K562 (cell line): Measurements from ENCODE around the gene CBX2. TPM values are rescaled to one million over a fixed set of nuclear protein-coding genes. Genes with fewer than 3 reads are reported as not detected.
A peak's percentile ranks its signal among the peaks of the same experiment; 100 is the strongest.

Experiments used
- ATAC-seq: fragments of 200-7000 bp; cut with Tn5 transposase; 3 replicates; pipeline ENCODE4 v1.9.1; 2020; ENCODE audit warnings: moderate library complexity
- BruUV-seq: library from RNA; stranded (reverse); fragments of 400-500 nt; replicated peaks from 2 replicates; lab custom pipeline; 2021; lab: Mats Ljungman, UMichigan
- CTCF ChIA-PET: fragments of 300-600 bp; formaldehyde crosslinking; extraction: SDS; loops from one replicate; lab custom pipeline; 2021; ENCODE audit warnings: low intra/inter-chr PET ratio; lab: Yijun Ruan, JAX
- POLR2A ChIA-PET: fragments of 300-600, 350-650 bp; sonication (Branson Sonifier 250); formaldehyde crosslinking; extraction: SDS; loops from one replicate; lab custom pipeline; 2021; ENCODE audit warnings: antibody characterized with exemption, inconsistent platforms; lab: Yijun Ruan, JAX
- DNase-seq, 4 experiments: peaks; one replicate each; pipeline versions ENCODE4 v3.0.0 to v3.0.0-alpha.2; 2011 to 2018; ENCODE audit warnings: low spot score in 3 of 4, mixed read lengths in 3 of 4; ENCODE audit errors: extremely low read depth in 1 of 4
- FAIRE-seq: peaks from 2 replicates; lab custom pipeline; 2011; peaks lifted over from hg19 to GRCh38; lab: Jason Lieb, UNC
- H2AFZ ChIP-seq: 2 replicates; pipeline ENCODE4 v1.6.0; 2011; ENCODE audit warnings: low read depth, low read length, control low read depth, inconsistent platforms
- H3K27ac ChIP-seq: fragments of 200-600 bp; 3 replicates; pipeline ENCODE4 v1.8.0; 2011; ENCODE audit warnings: low read depth, mild to moderate bottlenecking, control low read depth, inconsistent platforms, low read length, moderate library complexity, mixed read lengths; ENCODE audit errors: extremely low read depth
- H3K27me3 ChIP-seq, 2 experiments: fragments of 300-600 bp in 1 of 2; 2 replicates in 1 of 2; 3 replicates in 1 of 2; pipeline versions ENCODE4 v1.6.0 to v1.8.0; 2011; ENCODE audit warnings: inconsistent platforms in 2 of 2, low read length in 2 of 2, mild to moderate bottlenecking in 1 of 2, mixed read lengths in 1 of 2, moderate library complexity in 1 of 2; ENCODE audit not compliant: control insufficient read depth in 2 of 2, insufficient read depth in 2 of 2
- H3K36me3 ChIP-seq: fragments of 300-600 bp; 3 replicates; pipeline ENCODE4 v1.8.0; 2011; ENCODE audit warnings: mild to moderate bottlenecking, low read length, inconsistent platforms; ENCODE audit not compliant: control insufficient read depth, insufficient read depth
- H3K4me1 ChIP-seq, 2 experiments: fragments of 200-600 bp in 1 of 2; replicated peaks in 1 of 2; 2 replicates in 1 of 2; 3 replicates in 1 of 2; pipeline versions ENCODE4 v1.5.1 to v1.8.0; 2011; ENCODE audit warnings: inconsistent platforms in 2 of 2, low read length in 2 of 2, mild to moderate bottlenecking in 1 of 2, mixed read lengths in 1 of 2, moderate library complexity in 1 of 2; ENCODE audit not compliant: control insufficient read depth in 2 of 2, insufficient read depth in 2 of 2
- H3K4me2 ChIP-seq: 2 replicates; pipeline ENCODE4 v1.6.1; 2011; ENCODE audit warnings: low read length, control low read depth, inconsistent platforms, mixed read lengths; ENCODE audit not compliant: insufficient read depth
- H3K4me3 ChIP-seq: fragments of 200-600 bp; sonication (generic), shearing (Covaris generic); 2 replicates; pipeline ENCODE4 v1.5.1; 2016; ENCODE audit warnings: control low read depth, inconsistent platforms
- H3K79me2 ChIP-seq: fragments of 200-600 bp; 3 replicates; pipeline ENCODE4 v1.8.0; 2011; ENCODE audit warnings: low read length, inconsistent platforms; ENCODE audit not compliant: control insufficient read depth, insufficient read depth
- H3K9ac ChIP-seq, 2 experiments: 2 replicates each; pipeline versions ENCODE4 v1.6.0 to v1.6.1; 2011; ENCODE audit warnings: low read depth in 2 of 2, low read length in 2 of 2, control low read depth in 1 of 2, inconsistent platforms in 1 of 2, mild to moderate bottlenecking in 1 of 2, mixed read lengths in 1 of 2; ENCODE audit not compliant: insufficient read depth in 1 of 2
- H3K9me1 ChIP-seq: one replicate; pipeline ENCODE4 v1.6.0; 2011; ENCODE audit warnings: inconsistent platforms, mild to moderate bottlenecking, low read length, moderate library complexity; ENCODE audit not compliant: control insufficient read depth, insufficient read depth
- H3K9me3 ChIP-seq: replicated peaks from 2 replicates; pipeline ENCODE4 v1.5.1; 2011; ENCODE audit warnings: low read depth, low read length, inconsistent platforms; ENCODE audit not compliant: control insufficient read depth, insufficient read depth
- H4K20me1 ChIP-seq: replicated peaks from 2 replicates; pipeline ENCODE4 v1.6.1; 2011; ENCODE audit warnings: low read length, inconsistent platforms, mixed read lengths; ENCODE audit not compliant: control insufficient read depth, insufficient read depth
- ARID1B ChIP-seq: fragments of 450-650 bp; IDR thresholded peaks from 2 replicates; pipeline ENCODE4 v1.6.1; 2016; ENCODE audit warnings: antibody characterized with exemption, mild to moderate bottlenecking, inconsistent platforms
- CBX3 ChIP-seq, 2 experiments: IDR thresholded peaks; 1 replicate in 1 of 2; 2 replicates in 1 of 2; pipeline ENCODE4 v1.6.1; 2012; ENCODE audit warnings: inconsistent platforms in 2 of 2, low read length in 2 of 2, borderline replicate concordance in 1 of 2, control low read depth in 1 of 2
- CHD2 ChIP-seq: IDR thresholded peaks from 2 replicates; pipeline ENCODE4 v1.6.1; 2011; ENCODE audit warnings: low read depth, low read length
- CHD4 ChIP-seq: fragments of 200-600 bp; sonication (generic); IDR thresholded peaks from 3 replicates; pipeline ENCODE4 v1.6.1; 2012; ENCODE audit warnings: low read depth, mild to moderate bottlenecking, mixed read lengths, low read length, inconsistent platforms; ENCODE audit not compliant: insufficient read depth, insufficient replicate concordance, poor library complexity, severe bottlenecking
- HDAC8 ChIP-seq: fragments of 450-650 bp; IDR thresholded peaks from 2 replicates; pipeline ENCODE4 v1.6.1; 2016; ENCODE audit warnings: mild to moderate bottlenecking, missing genetic modification characterization, moderate library complexity, missing compliant biosample characterization
- HNRNPUL1 ChIP-seq: fragments of 200-400 bp; formaldehyde crosslinking; IDR thresholded peaks from 2 replicates; pipeline ENCODE4 v1.6.1; 2017; ENCODE audit warnings: low read length
- ILK ChIP-seq: fragments of 450-650 bp; IDR thresholded peaks from 2 replicates; pipeline ENCODE4 v1.6.1; 2016; ENCODE audit warnings: missing genetic modification characterization, low read depth, mild to moderate bottlenecking, missing compliant biosample characterization, moderate library complexity, borderline replicate concordance
- KDM5B ChIP-seq: fragments of 200-600 bp; sonication (generic); IDR thresholded peaks from 2 replicates; pipeline ENCODE4 v1.6.1; 2012; ENCODE audit warnings: low read depth, mild to moderate bottlenecking, moderate library complexity, low read length, control low read depth, inconsistent platforms; ENCODE audit not compliant: insufficient replicate concordance
- MCM7 ChIP-seq, 2 experiments: fragments of 450-650 bp; IDR thresholded peaks; 2 replicates each; pipeline ENCODE4 v1.6.1; 2016 to 2018
- MTA3 ChIP-seq: fragments of 450-650 bp; formaldehyde crosslinking; IDR thresholded peaks from 2 replicates; pipeline ENCODE4 v1.6.1; 2017; ENCODE audit warnings: mild to moderate bottlenecking, borderline replicate concordance
- SMARCB1 ChIP-seq: IDR thresholded peaks from 2 replicates; pipeline ENCODE4 v1.6.1; 2011; ENCODE audit warnings: improper control_type of control experiment, low read depth; ENCODE audit not compliant: insufficient read length
- STAT5B ChIP-seq: fragments of 250-450 bp; sonication (Bioruptor Pico); IDR thresholded peaks from 2 replicates; pipeline ENCODE4 v1.8.0; 2021; ENCODE audit warnings: mild to moderate bottlenecking, inconsistent platforms
- ZNF217 ChIP-seq: sonication (generic); formaldehyde crosslinking; IDR thresholded peaks from 2 replicates; pipeline ENCODE4 v1.8.0; 2022; ENCODE audit warnings: mild to moderate bottlenecking, missing genetic modification reagents
- ZNF384 ChIP-seq: IDR thresholded peaks from 2 replicates; pipeline ENCODE4 v1.6.1; 2012; ENCODE audit warnings: low read depth, low read length, improper control_type of control experiment
- ZNF57 ChIP-seq: fragments of 450-650 bp; formaldehyde crosslinking; IDR thresholded peaks from 2 replicates; pipeline ENCODE4 v1.4.0; 2020; ENCODE audit warnings: mild to moderate bottlenecking, moderate library complexity
- ZNF764 ChIP-seq: fragments of 250-450 bp; sonication (Bioruptor Pico); IDR thresholded peaks from 2 replicates; pipeline ENCODE4 v1.4.0; 2020; ENCODE audit warnings: low read depth, mild to moderate bottlenecking, moderate library complexity
- WGBS: fragments of 100-300 bp; shearing (Covaris generic); methylation state at CpG from one replicate; pipeline ENCODE4 v1.1.6; 2016; ENCODE audit warnings: low coverage, mixed read lengths; ENCODE audit not compliant: insufficient coverage; ENCODE audit errors: missing lambda C conversion rate; 5-methylcytosine and 5-hydroxymethylcytosine counted together
- in situ Hi-C: fragments of 300-500 bp; cut with MboI; formaldehyde crosslinking; loops from 4 replicates; pipeline ENCODE4 v1.15.0; 2018; ENCODE audit warnings: inconsistent platforms, mixed read lengths
- intact Hi-C: fragments of 100-400 bp; cut with micrococcal nuclease; formaldehyde crosslinking; loops from 2 replicates; pipeline ENCODE4 v1.14.2; 2022
- polyA plus RNA-seq, 8 experiments: library from polyadenylated mRNA; depleted of rRNA in 4 of 8; stranded (reverse) in 5 of 8; unstranded in 3 of 8; fragments of >200 nt; fragmentation: Nextera tagmentation in 2 of 8; fragmentation: Illumina TruSeq in 1 of 8; extraction: Ambion mirVana in 2 of 8; extraction: Trizol in 1 of 8; gene quantifications; 2 replicates each; pipeline versions ENCODE4 v1.2.1 to v1.2.3, GENCODE V29; 2011 to 2014; ENCODE audit warnings: inconsistent platforms in 1 of 8, missing spikeins in 1 of 8
- total RNA-seq, 7 experiments: library from RNA; depleted of rRNA in 6 of 7; stranded (reverse); fragments of >200 nt in 6 of 7; fragmentation: Illumina TruSeq in 2 of 7; extraction: Trizol in 2 of 7; gene quantifications; 2 replicates each; pipeline versions ENCODE4 v1.2.1 to v1.2.3, GENCODE V29; 2011 to 2021; ENCODE audit warnings: low replicate concordance in 1 of 7

Gene CBX2
- total and polyA plus RNA-seq, 9 of the 15 experiments (the other 6 are each of a cell fraction or from before 2014, with no cell fraction given): 0.66 to 26.9 (median 13.9) TPM

DNA sequence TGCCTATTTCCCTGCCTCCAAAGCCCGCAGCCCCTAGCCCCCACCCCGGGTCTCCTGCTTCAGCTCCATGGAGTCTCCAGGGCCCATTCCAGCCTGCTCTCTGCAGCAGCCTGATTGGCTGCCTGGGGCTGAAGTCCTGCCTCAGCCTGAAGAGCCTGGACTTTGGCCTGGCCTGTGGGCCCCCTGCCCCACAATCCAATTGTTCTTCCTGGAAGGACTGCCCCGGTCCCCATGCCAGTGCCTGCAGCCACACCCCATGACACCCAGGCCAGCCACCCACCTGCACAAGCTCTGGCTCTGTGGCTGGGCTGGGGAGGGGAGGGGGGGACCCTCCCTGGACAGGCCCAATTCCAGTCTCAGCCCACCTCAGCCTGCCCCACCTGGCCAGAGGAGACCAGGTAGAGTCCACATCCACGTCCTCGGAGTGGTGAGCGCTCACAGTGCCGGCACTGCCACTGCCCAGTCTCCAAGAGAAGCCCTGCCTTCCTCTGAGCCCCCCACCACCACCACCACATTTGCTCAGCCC, 34.9 kb upstream of the CBX2 start:
- Histone ChIP-seq H3K36me3 (no peaks in the 10 kb centered on the region), H3K4me3 (no peak overlapping the region), H2AFZ (no peak overlapping the region), H3K79me2 (no peaks in the 10 kb centered on the region), H3K9me3 (no peaks in the 10 kb centered on the region), H4K20me1 (0 out of 2 replicates have a peak, but pooled peaks cover 3% of the 10 kb centered on the region), H3K27ac (no peak overlapping the region), H3K9ac (peak overlapping the region in 1 of 2 experiments; percentile 73; a peak in 1 of 4 replicates), H3K4me2 (no peak overlapping the region), H3K4me1 (peaks cover 4 to 27% of the 10 kb centered on the region in 2 experiments; a peak in 4 of 5 replicates), H3K9me1 (no peaks in the 10 kb centered on the region), H3K27me3 (peaks cover 20 to 27% of the 10 kb centered on the region in 2 experiments)
- in situ Hi-C loops: loop anchor here (10.0 kb wide), 1 partner anchor 172 kb away; no protein-coding TSS in a partner anchor
- no TSS peak for BruUV-seq
- CTCF ChIA-PET: interaction anchor here (1.0 to 2.9 kb wide), 3 partner anchors 34 to 232 kb away, joined by 3 to 14 read pairs (median 8); partner anchors contain the start of gene CBX2
- ATAC-seq: no peak
- POLR2A ChIA-PET: interaction anchor here (0.6 to 1.5 kb wide), 3 partner anchors 90 to 97 kb away, joined by 3 to 4 read pairs (median 3); partner anchors contain the start of gene CBX4
- intact Hi-C loops: loop anchor here (2.0 to 10.0 kb wide), 3 partner anchors 34 to 172 kb away; partner anchors contain the start of genes CBX2 and CBX4
- TF ChIP-seq CHD2: no peak
- no peak for TF ChIP-seq MTA3
- TF ChIP-seq MCM7 (IDR thresholded peaks at IDR 0.05): no peak
- no peak for TF ChIP-seq ZNF57 (CRISPR knock-in tag)
- TF ChIP-seq ARID1B: no peak
- no peak for TF ChIP-seq ZNF217 (CRISPR knock-in tag)
- TF ChIP-seq KDM5B: no peak
- TF ChIP-seq SMARCB1: no peak
- TF ChIP-seq HNRNPUL1: no peak
- no peak for TF ChIP-seq HDAC8 (tag)
- no peak for TF ChIP-seq STAT5B (CRISPR knock-in tag)
- no peak for TF ChIP-seq ILK (tag)
- TF ChIP-seq CBX3 (IDR thresholded peaks at IDR 0.05; ENCODE audit: borderline replicate concordance in 1 of 2, low read length in 2 of 2): no peak
- TF ChIP-seq ZNF764 (CRISPR knock-in tag): no peak
- no peak for TF ChIP-seq ZNF384
- TF ChIP-seq CHD4: no peak
- 23% methylated on average over 6 of the region's 7 CpGs for WGBS
- FAIRE-seq: no peak
- no peak for DNase-seq
